B cell (primary cell): ENCODE measurements around the gene CREB5. TPM values are rescaled to one million over a fixed set of nuclear protein-coding genes. Genes with fewer than 3 reads are reported as not detected.

Source experiments
- ATAC-seq: fragments of 200-7000 bp; cut with Tn5 transposase; one replicate; pipeline ENCODE4 v1.10.0; 2021; ENCODE audit warnings: low read depth, mild to moderate bottlenecking, moderate number of reproducible peaks, moderate library complexity
- CTCF ChIA-PET: fragments of 350-600 bp; sonication (Branson Sonifier 250); formaldehyde crosslinking; loops from one replicate; lab custom pipeline; 2021; ENCODE audit warnings: antibody characterized with exemption, inconsistent platforms; lab: Charles Lee
- POLR2A ChIA-PET: fragments of 350-600 bp; sonication (Branson Sonifier 250); formaldehyde crosslinking; loops from one replicate; lab custom pipeline; 2021; ENCODE audit warnings: antibody characterized with exemption; lab: Charles Lee
- DNase-seq: peaks from one replicate; pipeline ENCODE4 v3.0.0; 2013
- H2AFZ ChIP-seq: 2 replicates; pipeline ENCODE4 v1.6.1; 2012; ENCODE audit warnings: mild to moderate bottlenecking, low read depth, low read length; ENCODE audit not compliant: insufficient read depth, poor library complexity, severe bottlenecking
- H3K27ac ChIP-seq, 2 donors: 1 replicate in 1 of 2; 2 replicates in 1 of 2; pipeline ENCODE4 v1.5.1; 2012 to 2013; ENCODE audit warnings: low read length in 2 of 2, mild to moderate bottlenecking in 2 of 2, moderate library complexity in 1 of 2
- H3K27me3 ChIP-seq, 4 experiments: fragments of 200-600 bp in 1 of 4; sonication (generic) in 1 of 4; replicated peaks in 1 of 4; 1 replicate in 2 of 4; 2 replicates in 2 of 4; pipeline versions ENCODE4 v1.6.1 to v1.7.0; 2013 to 2016; ENCODE audit warnings: low read length in 3 of 4, mild to moderate bottlenecking in 2 of 4, mixed read lengths in 1 of 4, moderate library complexity in 1 of 4; ENCODE audit not compliant: insufficient read depth in 4 of 4, control insufficient read depth in 3 of 4; ENCODE audit errors: control extremely low read depth in 1 of 4
- H3K36me3 ChIP-seq, 2 experiments: replicated peaks in 1 of 2; 1 replicate in 1 of 2; 2 replicates in 1 of 2; pipeline versions ENCODE4 v1.6.1 to v1.7.1; 2013; ENCODE audit warnings: low read length in 1 of 2; ENCODE audit not compliant: insufficient read depth in 2 of 2, control insufficient read depth in 1 of 2; ENCODE audit errors: control extremely low read depth in 1 of 2, extremely low read depth in 1 of 2
- H3K4me1 ChIP-seq, 2 donors: fragments of 200-600 bp in 1 of 2; sonication (generic) in 1 of 2; 1 replicate in 1 of 2; 2 replicates in 1 of 2; pipeline versions ENCODE4 v1.5.1 to v1.6.1; 2013 to 2017; ENCODE audit warnings: low read length in 2 of 2; ENCODE audit not compliant: control insufficient read depth in 2 of 2, insufficient read depth in 2 of 2
- H3K4me2 ChIP-seq: replicated peaks from 2 replicates; pipeline ENCODE3; 2012; ENCODE audit warnings: mild to moderate bottlenecking, low read depth, low read length; ENCODE audit not compliant: poor library complexity, severe bottlenecking
- H3K4me3 ChIP-seq, 5 experiments: fragments of 200-600 bp in 1 of 5; sonication (generic) in 1 of 5; 1 replicate in 3 of 5; 2 replicates in 2 of 5; pipeline versions ENCODE4 v1.5.1 to v1.7.0; 2011 to 2016; ENCODE audit warnings: low read length in 4 of 5, mild to moderate bottlenecking in 4 of 5, low read depth in 2 of 5, control low read depth in 1 of 5, moderate library complexity in 1 of 5; ENCODE audit not compliant: insufficient read depth in 1 of 5; ENCODE audit errors: control extremely low read depth in 1 of 5, extremely low read depth in 1 of 5
- H3K79me2 ChIP-seq: fragments of 200-600 bp; sonication (generic); one replicate; pipeline ENCODE4 v1.6.0; 2016; ENCODE audit warnings: low read length; ENCODE audit not compliant: control insufficient read depth, insufficient read depth
- H3K9ac ChIP-seq: fragments of 200-600 bp; sonication (generic); 2 replicates; pipeline ENCODE4 v1.6.1; 2017; ENCODE audit warnings: mild to moderate bottlenecking, low read length, moderate library complexity
- H3K9me3 ChIP-seq, 3 donors: one replicate each; pipeline versions ENCODE4 v1.6.1 to v1.7.1; 2013; ENCODE audit warnings: low read length in 2 of 3; ENCODE audit not compliant: control insufficient read depth in 2 of 3, insufficient read depth in 1 of 3; ENCODE audit errors: control extremely low read depth in 1 of 3
- H4K20me1 ChIP-seq: 2 replicates; pipeline ENCODE4 v1.6.0; 2012; ENCODE audit warnings: mild to moderate bottlenecking, low read length; ENCODE audit not compliant: insufficient read depth, control insufficient read depth, poor library complexity, severe bottlenecking
- H3K27ac Mint-ChIP-seq: one replicate; pipeline ENCODE4 v1.8.0; 2021; ENCODE audit warnings: mixed read lengths
- H3K27me3 Mint-ChIP-seq: one replicate; pipeline ENCODE4 v1.8.0; 2021; ENCODE audit warnings: mixed read lengths
- H3K4me1 Mint-ChIP-seq: one replicate; pipeline ENCODE4 v1.8.0; 2021; ENCODE audit warnings: mixed read lengths
- H3K4me3 Mint-ChIP-seq: one replicate; pipeline ENCODE4 v1.8.0; 2021; ENCODE audit warnings: mixed read lengths
- H3K9me3 Mint-ChIP-seq: one replicate; pipeline ENCODE4 v1.8.0; 2022; ENCODE audit warnings: mixed read lengths; ENCODE audit not compliant: insufficient read depth
- EZH2 ChIP-seq: IDR thresholded peaks from 2 replicates; pipeline ENCODE4 v1.6.1; 2012; ENCODE audit warnings: borderline replicate concordance, low read depth, mild to moderate bottlenecking, moderate library complexity, low read length; ENCODE audit not compliant: insufficient read depth, poor library complexity, severe bottlenecking
- WGBS: methylation state at CpG from one replicate; pipeline ENCODE4 v1.1.5; 2013; ENCODE audit warnings: missing lambda C conversion rate; ENCODE audit not compliant: insufficient coverage; 5-methylcytosine and 5-hydroxymethylcytosine counted together
- intact Hi-C: fragments of 100-400 bp; cut with micrococcal nuclease; formaldehyde crosslinking; loops from one replicate; pipeline ENCODE4 v1.10.0; 2022
- polyA plus RNA-seq: library from polyadenylated mRNA; depleted of rRNA; stranded (reverse); fragments of >200 nt; gene quantifications from 2 replicates; pipeline ENCODE4 v1.2.3, GENCODE V29; 2012
- total RNA-seq, 2 donors: library from RNA; stranded (reverse); fragments of 120-200 nt in 1 of 2; gene quantifications; 1 replicate in 1 of 2; 2 replicates in 1 of 2; pipeline versions ENCODE4 v1.2.3 to v1.2.4, GENCODE V29; 2013 to 2022
- TF ChIP-seq, protein P1 (sequence below): fragments of 200-600 bp; IDR thresholded peaks from one replicate; pipeline ENCODE4 v1.8.0; 2022; ENCODE audit warnings: antibody characterized with exemption, mild to moderate bottlenecking

The CREB5 gene
- total and polyA plus RNA-seq, 2 donors (not counting 1 experiment from before 2014, with no cell fraction given), result 0.05 to 0.95 TPM

GRCh38 chr7:28677668-28678067 lies 265.4 kb downstream of the CREB5 start:
- no peak overlapping the region for H3K9ac ChIP-seq
- TF ChIP-seq, protein P1, sequence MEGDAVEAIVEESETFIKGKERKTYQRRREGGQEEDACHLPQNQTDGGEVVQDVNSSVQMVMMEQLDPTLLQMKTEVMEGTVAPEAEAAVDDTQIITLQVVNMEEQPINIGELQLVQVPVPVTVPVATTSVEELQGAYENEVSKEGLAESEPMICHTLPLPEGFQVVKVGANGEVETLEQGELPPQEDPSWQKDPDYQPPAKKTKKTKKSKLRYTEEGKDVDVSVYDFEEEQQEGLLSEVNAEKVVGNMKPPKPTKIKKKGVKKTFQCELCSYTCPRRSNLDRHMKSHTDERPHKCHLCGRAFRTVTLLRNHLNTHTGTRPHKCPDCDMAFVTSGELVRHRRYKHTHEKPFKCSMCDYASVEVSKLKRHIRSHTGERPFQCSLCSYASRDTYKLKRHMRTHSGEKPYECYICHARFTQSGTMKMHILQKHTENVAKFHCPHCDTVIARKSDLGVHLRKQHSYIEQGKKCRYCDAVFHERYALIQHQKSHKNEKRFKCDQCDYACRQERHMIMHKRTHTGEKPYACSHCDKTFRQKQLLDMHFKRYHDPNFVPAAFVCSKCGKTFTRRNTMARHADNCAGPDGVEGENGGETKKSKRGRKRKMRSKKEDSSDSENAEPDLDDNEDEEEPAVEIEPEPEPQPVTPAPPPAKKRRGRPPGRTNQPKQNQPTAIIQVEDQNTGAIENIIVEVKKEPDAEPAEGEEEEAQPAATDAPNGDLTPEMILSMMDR, result no peak
- TF ChIP-seq EZH2, result no peak
- WGBS, result no CpG with 5 or more reads among the region's 3 CpGs
- H3K27ac ChIP-seq, result no peak overlapping the region
- intact Hi-C loops, result no loop called here
- ATAC-seq, result no peak
- DNase-seq, result no peak
- H3K9me3 ChIP-seq, result no peaks in the 10 kb centered on the region
- no peaks in the 10 kb centered on the region for H3K4me1 Mint-ChIP-seq
- no peaks in the 10 kb centered on the region for H3K9me3 Mint-ChIP-seq
- H3K4me3 ChIP-seq, result no peak overlapping the region
- POLR2A ChIA-PET, result no interaction called here
- no peak overlapping the region for H3K4me3 Mint-ChIP-seq
- H3K27ac Mint-ChIP-seq, result no peak overlapping the region
- no peak overlapping the region for H2AFZ ChIP-seq
- no peaks in the 10 kb centered on the region for H4K20me1 ChIP-seq
- H3K27me3 Mint-ChIP-seq, result no peaks in the 10 kb centered on the region
- no peaks in the 10 kb centered on the region for H3K27me3 ChIP-seq
- no peaks in the 10 kb centered on the region for H3K36me3 ChIP-seq
- CTCF ChIA-PET, result no interaction called here
- no peaks in the 10 kb centered on the region for H3K79me2 ChIP-seq
- no peak overlapping the region for H3K4me2 ChIP-seq
- no peaks in the 10 kb centered on the region for H3K4me1 ChIP-seq

DNA sequence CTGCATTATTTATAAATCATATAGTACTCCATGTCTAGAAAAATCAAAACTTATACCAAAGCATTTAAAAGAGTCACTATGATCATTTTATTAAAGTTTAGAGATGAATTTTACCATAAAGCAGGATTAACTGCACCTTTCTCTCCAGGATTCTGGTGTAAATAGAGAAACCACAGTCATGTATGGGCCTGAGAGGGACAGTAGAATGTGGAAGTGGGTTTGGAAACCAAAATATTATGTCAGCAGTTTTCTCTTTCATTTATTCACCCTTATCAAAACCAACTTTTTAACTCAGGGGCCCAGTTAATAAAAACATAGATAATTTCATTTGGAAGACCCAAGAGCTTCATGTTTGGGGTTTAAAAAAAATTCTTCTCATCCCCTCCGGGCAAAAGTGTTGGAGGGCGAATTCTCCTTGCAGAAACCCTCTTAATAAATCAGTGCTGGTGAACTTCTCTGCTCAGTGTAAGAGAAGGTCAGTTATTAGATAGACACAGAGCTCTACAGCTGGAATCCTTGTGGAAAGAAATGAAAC lies 266.2 kb downstream of the CREB5 start:
- ChIA-PET CTCF (no interaction called here), POLR2A (no interaction called here)
- Histone ChIP-seq H3K27ac (no peak overlapping the region), H3K4me1 (peaks cover under 1 to 1% of the 10 kb centered on the region in 2 donors), H4K20me1 (no peaks in the 10 kb centered on the region), H3K4me3 (no peak overlapping the region), H3K4me2 (no peak overlapping the region), H3K9me3 (no peaks in the 10 kb centered on the region), H2AFZ (no peak overlapping the region), H3K36me3 (no peaks in the 10 kb centered on the region), H3K27me3 (no peaks in the 10 kb centered on the region), H3K79me2 (no peaks in the 10 kb centered on the region), H3K9ac (no peak overlapping the region)
- DNase-seq (no peak), ATAC-seq (no peak)
- Mint-ChIP-seq H3K27ac (no peak overlapping the region), H3K27me3 (no peaks in the 10 kb centered on the region), H3K9me3 (no peaks in the 10 kb centered on the region), H3K4me1 (peaks cover under 1% of the 10 kb centered on the region), H3K4me3 (no peak overlapping the region)
- TF ChIP-seq, protein P1, result no peak
- no peak for TF ChIP-seq EZH2
- intact Hi-C loops, result no loop called here
- no CpG with 5 or more reads among the region's 2 CpGs for WGBS
